ENCODE data around the gene CHAT. TPM values are rescaled to one million over a fixed set of nuclear protein-coding genes. Genes with fewer than 3 reads are reported as not detected.
"Not testable (repeated sequence)": the region's sequence is repeated elsewhere in the genome, so short reads cannot be mapped to it uniquely, and the experiment has no call there.

CHAT gene
- total RNA-seq, 2 donors from 2014 or later, result not detected

DNA sequence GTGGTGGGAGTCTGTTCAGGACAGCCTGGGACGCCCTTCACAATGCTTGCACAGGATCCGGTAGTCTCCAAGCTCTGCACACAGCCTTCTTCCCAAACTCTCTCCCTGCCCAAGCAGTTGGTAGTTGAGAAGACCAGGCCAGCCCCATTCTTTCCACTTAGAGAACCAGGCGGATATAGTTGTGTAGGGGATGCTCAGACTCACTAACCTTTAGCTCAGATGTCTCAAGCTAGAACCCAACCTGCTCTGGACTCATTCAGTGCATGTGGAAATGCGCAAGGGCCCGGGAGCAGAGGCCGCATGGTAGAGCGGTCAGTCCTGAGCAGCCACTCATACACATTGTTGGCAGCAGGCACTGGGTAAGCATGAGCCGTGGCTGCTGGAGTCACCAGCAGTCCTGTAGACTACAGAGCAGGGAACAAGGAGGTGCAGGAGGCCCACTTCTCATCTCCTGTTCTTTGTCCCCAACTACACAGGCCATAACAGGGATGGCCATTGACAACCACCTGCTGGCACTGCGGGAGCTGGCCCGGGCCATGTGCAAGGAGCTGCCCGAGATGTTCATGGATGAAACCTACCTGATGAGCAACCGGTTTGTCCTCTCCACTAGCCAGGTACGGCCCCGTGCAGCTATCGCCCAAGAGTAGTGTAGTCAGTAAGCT lies 48.5 kb downstream of the CHAT start:
- no peak for DNase-seq
- intact Hi-C loops (cut with DNase I), result no loop called here
- no peak for ATAC-seq

DNA sequence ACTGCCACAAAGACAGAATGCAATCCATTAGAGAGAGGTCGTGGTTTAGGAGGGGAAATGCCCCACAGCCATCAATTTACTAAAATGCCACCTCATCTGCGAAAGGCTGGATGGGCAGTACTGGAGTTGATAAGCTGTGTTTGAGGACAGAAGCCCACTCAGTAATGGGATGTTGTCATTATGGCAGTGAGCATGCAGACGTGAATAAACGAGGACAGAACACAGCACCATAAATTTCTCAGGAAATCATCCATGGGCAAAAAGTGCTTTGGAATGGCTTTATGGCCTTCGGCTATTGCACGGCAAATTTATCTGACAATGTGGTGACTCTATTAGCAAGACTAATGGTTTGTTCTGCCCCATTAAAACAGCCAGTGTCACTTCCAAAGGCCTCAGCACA lies 49.8 kb downstream of the CHAT start:
- ATAC-seq (no peak), DNase-seq (no peak)
- intact Hi-C loops (cut with DNase I), result no loop called here

DNA sequence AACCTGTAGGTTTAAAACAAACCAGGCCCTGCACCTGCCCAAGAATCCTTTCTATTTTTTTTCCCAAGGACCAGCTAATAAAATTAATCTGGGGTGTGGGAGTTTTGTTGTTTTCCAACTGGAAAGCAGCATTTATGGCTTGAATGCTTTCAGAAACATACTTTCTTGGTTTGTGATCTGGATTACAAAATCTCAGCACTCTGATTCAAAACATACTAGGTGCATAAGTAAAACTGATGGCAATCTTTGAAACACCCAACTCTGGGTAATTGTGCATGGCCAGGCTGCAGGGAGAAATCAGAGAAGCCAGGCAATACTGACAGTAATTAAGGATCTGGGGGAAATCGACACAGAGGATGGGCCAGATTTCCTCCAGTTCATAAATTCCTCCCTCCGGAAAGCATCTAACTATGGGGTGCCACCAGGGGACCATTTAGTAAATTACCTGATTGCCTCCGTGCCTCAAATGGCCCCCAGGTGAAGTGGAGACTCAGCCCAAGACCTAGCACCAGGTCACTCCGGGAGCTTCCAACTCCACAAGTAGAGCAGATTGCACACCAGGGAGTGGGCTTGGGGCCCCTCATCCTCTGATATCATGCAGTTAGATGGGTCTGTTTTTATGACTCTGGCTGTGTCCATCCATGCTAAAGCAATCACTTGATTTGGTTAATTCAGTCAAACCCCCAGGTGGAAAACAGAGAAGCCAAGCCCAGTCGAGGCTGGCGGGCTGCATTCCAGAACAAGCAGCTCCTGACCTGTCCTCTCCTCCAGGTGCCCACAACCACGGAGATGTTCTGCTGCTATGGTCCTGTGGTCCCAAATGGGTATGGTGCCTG lies 50.4 kb downstream of the CHAT start:
- intact Hi-C loops (cut with DNase I), result no loop called here
- DNase-seq, result no peak
- ATAC-seq, result no peak

DNA sequence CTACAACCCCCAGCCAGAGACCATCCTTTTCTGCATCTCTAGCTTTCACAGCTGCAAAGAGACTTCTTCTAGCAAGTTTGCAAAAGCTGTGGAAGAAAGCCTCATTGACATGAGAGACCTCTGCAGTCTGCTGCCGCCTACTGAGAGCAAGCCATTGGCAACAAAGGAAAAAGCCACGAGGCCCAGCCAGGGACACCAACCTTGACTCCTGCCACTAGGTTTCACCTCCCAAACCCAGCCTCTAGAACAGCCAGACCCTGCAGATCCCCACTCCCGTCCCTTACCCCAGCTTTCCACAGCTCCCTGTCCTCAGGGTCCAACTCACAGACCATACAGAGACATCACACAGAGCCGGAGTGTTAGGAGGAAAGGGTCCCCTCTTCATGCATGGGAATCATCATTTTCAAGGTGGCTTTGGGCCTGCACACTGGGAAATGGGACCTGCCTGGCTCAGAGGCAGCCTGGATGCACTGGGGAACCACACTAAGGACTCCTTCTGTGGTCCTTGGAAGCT lies 51.1 kb downstream of the CHAT start:
- ATAC-seq, result no peak
- no peak for DNase-seq
- intact Hi-C loops (cut with DNase I), result no loop called here

DNA sequence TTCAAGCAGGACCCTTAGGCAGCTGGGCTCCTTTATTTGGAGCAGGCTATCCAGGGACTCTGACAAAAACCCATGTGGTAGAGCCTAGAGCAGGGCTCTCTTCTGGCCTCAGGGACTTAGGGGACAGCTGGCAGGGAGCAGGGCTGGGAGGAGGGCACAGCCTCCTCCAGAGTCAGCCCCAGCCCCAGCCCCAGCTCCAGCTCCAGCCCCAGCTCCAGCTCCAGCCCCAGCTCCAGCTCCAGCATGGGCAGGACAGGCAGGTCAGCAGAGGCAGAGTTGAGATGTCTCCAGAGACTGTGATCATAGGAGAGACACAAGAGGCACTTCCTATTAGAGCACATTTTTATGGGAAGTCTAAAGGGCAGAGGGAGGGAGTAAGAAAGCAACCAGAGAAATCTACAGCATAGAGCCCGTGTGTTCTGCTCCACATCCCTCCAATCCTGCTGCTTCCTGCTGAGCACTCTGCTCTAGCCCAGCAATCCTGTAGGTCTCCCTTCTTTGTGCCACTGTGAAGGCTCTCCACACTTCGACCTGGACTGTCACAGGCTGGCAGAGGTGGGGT lies 52.3 kb downstream of the CHAT start:
- ATAC-seq, result no peak
- DNase-seq, result no peak
- intact Hi-C loops (cut with DNase I), result no loop called here

DNA sequence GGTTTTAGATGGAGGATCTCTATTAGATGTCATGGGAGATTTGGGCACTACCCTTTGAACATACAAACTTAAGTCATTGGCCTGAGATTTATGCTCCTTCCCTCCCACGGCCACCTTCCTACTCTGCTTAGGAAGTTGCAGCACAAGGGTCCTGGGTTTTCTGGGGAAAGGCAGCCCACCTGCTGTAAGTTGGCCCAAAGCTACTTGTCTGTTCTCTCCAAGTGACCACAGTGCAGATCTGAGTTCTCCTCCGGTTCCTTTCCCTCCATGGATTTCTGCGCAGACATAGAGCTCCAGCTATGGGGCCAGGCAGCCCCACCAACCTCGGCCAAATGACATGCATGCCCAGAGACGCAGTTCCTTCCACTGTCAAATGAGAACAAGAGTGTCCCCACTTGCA lies 52.8 kb downstream of the CHAT start:
- intact Hi-C loops (cut with DNase I), result no loop called here
- ATAC-seq, result no peak
- no peak for DNase-seq

DNA sequence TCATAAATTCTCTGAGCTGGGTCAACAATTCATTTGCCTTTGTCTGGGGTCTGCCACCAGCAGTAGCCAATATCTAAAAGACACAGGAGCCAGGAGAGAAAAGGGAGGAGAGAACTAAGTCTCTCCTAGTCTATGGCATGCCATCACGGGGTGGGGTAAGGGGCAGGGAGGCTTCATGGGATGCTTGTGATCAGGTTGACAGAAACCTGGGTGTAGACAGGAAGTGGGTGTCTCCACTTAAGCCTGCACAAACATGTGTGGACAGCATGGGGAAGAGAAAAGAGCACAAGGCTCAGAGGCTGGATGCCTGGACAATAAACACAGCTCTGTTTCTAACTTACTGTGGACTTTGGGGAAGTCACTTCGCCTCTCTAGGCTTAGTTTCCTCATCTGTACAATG lies 54.2 kb downstream of the CHAT start:
- DNase-seq (no peak), ATAC-seq (no peak)
- intact Hi-C loops (cut with DNase I), result no loop called here

DNA sequence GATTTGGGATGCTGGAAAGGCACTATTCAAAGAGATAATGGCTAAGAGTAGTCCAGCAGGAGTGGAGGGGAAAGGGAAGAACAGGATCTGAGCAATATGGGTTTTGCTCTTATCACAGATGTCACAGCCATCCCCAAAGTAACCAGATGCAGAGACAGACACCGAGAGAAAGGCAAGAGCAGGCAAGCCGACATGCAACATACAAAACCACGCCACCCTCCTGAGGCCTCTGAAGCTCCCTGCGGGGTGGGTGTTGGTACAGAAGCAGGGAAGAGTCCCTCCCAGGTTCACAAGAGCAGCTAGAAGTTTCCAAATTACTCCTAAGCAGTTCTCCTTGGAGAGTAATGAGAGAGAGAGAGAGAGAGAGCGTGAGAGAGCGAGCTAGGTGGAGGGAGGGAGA lies 54.8 kb downstream of the CHAT start:
- DNase-seq (no peak), ATAC-seq (no peak)
- intact Hi-C loops (cut with DNase I), result no loop called here

DNA sequence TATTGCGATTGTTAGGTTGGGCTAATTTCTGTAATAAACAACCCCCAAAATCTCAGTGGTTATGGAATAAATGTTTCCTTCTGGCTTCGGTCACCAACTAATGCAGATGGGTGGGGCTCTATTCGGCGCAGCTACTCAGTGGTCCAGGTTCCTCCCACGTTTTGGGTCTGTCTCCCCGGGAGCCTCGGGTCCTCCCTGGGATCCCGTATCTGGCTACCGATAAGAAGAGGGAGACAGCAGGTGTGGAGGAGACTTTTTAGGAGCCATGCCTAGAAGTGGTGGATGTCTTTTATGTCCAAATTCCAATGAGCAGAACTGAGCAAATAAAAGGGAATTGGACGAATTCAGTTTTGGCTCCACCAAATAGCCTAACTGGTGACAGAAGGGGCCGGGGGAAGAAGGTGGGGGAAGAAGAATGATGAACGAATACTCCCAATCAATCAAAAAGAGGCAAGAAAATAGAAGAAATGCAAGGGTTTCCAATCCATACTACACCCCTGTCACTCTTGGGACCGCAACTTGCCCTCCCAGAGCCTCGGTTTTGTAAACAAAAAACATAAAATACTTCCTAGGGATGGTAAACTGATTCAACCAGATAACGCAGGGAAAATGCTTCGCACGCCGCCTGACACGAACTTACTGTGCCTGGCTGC lies 65.1 kb downstream of the CHAT start:
- ATAC-seq (no peak), DNase-seq (no peak)
- intact Hi-C loops (cut with DNase I), result no loop called here

DNA sequence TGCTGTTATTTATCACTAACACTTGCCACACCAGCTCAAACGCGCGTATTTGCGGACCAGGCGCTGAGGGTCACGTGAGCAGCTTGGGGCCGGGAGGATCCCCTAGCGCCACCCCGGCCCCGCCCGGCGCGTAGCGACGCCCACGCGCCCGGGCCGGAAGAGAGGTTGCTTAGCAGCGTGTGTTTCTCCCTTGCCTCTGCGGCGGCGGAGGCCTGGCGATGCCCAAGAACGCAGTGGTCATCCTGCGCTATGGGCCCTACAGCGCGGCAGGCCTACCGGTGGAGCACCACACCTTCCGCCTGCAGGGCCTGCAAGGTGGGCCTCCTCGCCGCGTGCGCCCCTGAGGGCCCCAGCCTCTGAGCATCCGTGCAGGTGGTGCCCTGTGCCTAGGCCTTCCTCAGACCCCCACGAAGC lies 65.7 kb downstream of the CHAT start, which contains the start of gene C10orf53:
Gene C10orf53 (plus strand): TSS at position 172 of the 414 bp plus-strand sequence. CDS start 47 bp downstream, at position 219.
- intact Hi-C loops (cut with DNase I), result no loop called here
- ATAC-seq, result peak; percentile 79 to 89
- DNase-seq, result peak; percentile 45

DNA sequence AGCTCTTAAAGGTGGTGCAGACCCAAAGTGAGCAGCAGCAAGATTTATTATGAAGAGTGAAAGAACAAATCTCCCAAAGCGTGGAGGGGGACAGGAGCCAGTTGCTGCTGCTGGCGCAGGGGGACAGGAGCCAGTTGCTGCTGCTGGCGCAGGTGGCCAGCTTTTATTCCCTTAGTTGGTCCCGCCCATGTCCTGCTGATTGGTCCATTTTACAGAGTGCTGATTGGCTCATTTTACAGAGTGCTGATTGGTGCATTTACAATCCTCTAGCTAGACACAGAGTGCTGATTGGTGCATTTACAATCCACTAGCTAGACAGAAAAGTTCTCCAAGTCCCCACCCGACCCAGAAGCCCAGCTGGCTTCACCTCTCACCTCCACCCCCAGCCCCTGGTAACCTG lies 68.6 kb downstream of the CHAT start:
- intact Hi-C loops (cut with DNase I); DNase-seq; ATAC-seq: not testable (repeated sequence)

DNA sequence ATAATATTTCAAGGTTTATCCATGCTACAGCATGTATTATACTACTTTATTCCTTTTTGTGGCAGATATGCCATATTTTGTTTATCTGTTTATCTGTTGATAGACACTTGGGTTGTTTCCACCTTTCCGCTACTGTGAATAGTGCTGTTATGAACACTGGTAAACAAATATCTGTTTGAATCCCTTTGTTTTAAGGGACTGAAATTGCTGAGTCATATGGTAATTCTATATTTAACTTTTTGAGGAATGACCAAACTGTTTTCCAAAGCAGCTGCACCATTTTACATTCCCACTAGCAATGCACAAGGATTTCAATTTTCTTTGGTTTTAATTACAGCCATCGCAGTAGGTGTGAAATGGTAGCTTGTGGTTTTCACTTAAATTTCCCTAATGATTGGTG lies 69.0 kb downstream of the CHAT start:
- DNase-seq (no peak), ATAC-seq (no peak)
- intact Hi-C loops (cut with DNase I), result no loop called here

DNA sequence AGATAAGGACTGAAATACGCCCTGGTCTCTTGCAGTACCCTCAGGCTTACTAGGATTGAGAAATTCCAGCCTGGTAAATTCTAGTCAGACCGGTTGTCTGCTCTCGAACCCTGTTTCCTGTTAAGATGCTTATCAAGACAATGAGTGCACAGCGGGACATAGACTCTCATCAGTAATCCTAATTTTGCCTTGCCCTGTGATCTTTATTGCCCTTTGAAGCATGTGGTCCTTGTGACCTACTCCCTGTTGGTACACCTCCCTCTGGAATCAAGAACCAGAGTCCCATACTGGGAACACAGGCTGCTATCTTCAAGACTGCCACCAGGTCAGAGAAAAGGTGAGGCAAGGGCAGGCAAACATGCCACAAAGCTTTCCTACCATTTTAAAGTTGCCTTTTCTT lies 72.8 kb downstream of the CHAT start:
- DNase-seq (no peak), ATAC-seq (no peak)
- intact Hi-C loops (cut with DNase I), result no loop called here

DNA sequence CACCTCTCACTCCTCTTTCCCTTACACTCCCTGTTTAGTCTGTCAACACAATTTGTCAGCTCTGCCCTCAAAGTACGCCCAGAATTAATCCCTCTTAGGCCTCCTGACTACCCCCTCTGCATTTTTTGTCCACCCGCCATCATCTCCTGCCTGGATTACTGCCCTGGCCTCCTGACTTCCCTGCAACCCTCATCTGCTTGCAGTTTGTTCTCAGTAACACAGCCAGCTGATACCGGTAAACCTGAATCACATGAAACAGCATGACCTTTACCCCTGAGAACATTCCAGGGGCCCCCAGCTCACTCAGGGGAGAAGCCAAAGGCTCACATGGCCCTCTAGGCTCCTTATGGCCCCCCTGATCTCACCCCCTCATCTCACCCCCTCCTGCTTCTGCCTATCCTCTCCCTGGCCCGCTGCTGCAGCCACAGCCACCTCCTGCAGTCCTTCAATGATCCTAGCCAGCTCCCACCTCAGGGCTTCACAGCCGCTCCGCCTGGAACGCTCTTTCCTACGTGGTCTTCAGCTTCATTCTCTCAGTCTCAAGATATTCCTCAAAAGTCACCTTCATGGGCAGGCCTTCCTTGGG lies 74.5 kb downstream of the CHAT start:
- intact Hi-C loops (cut with DNase I), result no loop called here
- DNase-seq (no peak), ATAC-seq (no peak)

DNA sequence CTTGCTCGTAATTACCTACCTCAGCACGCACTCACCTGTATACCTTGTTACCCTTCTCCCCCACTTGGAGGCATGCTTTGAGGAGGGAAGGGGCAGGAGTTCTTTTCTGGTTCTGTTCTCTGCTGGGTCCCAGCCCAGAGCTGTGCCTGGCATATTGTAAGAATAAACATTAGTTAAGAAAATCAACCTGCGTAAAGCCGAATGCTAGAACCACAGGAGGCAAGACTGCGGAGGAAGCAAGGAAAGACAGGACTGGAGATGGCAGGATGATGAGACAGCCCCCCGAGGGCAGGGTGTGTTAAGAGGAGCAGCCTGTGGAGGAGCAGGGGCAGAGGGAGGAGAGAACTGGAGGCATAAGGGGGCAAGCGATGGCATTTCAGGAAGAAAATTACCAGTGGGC lies 75.1 kb downstream of the CHAT start:
- no peak for DNase-seq
- intact Hi-C loops (cut with DNase I), result no loop called here
- no peak for ATAC-seq

DNA sequence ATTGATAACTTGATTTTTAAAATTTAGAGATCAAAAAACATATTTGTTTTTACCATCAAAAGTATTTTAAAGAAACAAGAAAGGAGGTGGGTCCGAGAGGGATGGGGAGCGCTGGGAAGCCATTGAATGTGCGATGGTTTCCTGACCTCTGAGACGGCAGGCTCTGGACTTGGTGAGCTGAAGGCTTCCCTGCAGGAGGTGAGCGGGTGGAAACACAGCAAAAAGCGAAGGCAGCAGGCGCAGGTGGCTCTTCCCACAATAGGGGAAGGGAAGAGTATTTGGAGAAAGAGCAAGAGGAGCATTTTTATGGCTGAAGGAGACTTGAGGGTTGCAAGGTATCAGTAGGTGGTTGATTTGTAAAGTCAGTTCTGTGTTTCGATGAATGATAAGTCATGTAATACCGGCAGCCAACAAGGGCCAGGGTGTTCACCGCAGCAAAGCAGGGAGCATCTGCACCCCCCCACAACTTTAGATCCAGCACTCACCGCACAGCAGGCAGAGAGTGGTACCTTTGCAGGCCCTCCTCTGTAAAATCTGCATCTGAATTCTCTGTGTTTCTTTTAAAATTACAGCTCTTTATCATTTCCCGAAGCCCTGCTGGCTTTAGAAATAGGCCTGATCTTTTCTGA lies 76.2 kb downstream of the CHAT start:
- DNase-seq, result no peak
- intact Hi-C loops (cut with DNase I), result no loop called here
- no peak for ATAC-seq

DNA sequence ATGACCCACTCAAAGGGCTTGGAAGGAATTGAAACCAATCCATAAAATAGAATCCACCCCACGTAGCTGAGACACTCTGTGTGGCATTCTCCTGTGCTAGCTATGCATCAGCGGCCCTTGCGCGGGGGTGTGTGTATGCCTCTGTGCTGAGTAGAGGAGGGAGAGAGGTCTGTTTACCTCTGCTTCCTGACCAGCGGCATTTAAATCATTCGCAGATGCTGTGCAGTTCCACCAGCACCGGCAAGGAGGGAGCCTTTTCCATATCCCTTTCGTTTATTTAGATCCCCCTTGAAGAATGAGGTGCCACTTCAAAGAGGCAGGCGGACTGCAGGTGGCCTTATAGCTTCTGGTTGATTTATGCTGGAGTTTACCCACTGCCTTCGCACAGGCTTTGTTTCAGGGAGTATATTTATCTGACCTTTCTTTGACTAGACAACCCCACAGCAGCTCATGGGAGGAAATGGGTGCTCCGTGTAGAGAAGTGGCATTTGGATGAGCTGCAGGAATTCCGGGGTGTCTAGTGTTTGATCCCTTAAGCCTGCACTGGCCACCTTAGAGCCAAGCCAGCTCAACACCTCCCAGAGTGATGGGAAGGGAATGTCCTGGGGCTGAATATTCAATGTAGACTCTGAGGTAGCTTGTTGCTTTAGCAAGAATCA lies 77.0 kb downstream of the CHAT start:
- DNase-seq (no peak), ATAC-seq (no peak)
- intact Hi-C loops (cut with DNase I), result no loop called here

DNA sequence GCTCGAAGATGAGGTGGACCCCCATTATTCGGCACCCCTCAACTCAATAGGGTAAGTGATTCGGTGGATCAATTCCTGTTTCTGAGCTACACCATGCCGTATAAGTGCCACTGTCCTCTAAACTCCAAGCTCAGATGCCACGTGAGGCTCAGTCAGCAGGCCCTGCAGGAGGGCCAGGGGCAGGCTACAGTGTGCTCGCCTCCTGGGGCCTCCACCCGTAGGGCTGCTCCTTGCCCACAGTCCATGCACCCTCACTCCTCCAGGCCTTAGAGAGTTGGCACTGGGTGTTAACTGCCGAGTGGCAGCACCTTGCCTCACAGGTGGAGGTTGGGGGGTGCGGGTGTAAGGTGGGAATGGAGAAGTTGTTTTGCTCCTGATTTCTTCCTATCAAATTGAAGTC lies 77.8 kb downstream of the CHAT start:
- DNase-seq (no peak), ATAC-seq (no peak)
- intact Hi-C loops (cut with DNase I), result no loop called here

DNA sequence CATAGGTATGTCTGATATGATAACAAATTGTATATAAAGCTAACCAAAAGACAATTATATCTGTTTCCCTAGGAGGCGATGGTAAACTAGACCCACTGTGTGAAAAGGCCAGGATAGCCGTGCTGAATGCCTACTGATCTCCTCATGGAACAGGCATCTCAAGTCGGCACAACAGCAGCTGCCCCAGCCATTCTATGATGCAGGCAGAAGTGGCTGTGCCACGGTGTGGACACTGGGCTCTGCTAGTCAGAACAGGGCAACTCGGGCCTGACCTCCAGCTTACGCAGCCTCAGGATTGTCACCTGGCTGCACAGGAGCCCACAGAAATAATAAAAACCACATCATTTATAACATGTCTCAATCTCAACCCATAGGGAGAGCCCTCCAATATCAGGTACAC lies 80.6 kb downstream of the CHAT start:
- intact Hi-C loops (cut with DNase I), result no loop called here
- no peak for DNase-seq
- no peak for ATAC-seq
